Frontal cortex (tissue), 4 donors: ENCODE results near the gene PLEKHG4B. TPM values are rescaled to one million over a fixed set of nuclear protein-coding genes. Genes with fewer than 3 reads are reported as not detected.

Experiments
- DNase-seq, 2 donors: peaks; one replicate each; pipeline ENCODE4 v3.0.0; 2012; ENCODE audit warnings: low spot score in 2 of 2
- FAIRE-seq: peaks from 2 replicates; lab custom pipeline; 2012; peaks lifted over from hg19 to GRCh38; lab: Jason Lieb, UNC
- total RNA-seq: library from RNA; depleted of rRNA; stranded (reverse); fragments of >200 nt; gene quantifications from one replicate; pipeline ENCODE4 v1.2.3, GENCODE V29; 2014
- donor health status: control.
- donor health status: control.
- donor health status: control.

The PLEKHG4B gene
- total RNA-seq, 1 donor from 2014 or later = 3.7 TPM

DNA sequence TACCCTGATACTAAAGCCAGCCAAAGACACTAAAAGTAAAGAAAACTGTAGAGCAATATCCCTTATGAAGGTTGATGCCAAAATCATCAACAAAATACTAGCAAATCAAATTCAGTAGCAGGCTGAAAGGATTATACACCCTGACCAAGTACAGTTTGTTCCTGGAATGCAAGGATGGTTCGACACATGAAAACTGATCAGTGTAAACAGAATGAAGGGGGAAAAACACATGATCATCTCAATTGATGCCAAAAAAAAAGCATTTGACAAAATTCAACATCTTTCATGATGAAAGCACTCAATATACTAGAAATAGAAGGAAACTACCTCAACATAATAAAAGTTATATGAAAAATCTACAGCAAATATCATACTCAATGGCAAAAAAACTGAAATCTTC, 55.8 kb downstream of the PLEKHG4B start:
- FAIRE-seq (no peak), DNase-seq (no peak)

DNA sequence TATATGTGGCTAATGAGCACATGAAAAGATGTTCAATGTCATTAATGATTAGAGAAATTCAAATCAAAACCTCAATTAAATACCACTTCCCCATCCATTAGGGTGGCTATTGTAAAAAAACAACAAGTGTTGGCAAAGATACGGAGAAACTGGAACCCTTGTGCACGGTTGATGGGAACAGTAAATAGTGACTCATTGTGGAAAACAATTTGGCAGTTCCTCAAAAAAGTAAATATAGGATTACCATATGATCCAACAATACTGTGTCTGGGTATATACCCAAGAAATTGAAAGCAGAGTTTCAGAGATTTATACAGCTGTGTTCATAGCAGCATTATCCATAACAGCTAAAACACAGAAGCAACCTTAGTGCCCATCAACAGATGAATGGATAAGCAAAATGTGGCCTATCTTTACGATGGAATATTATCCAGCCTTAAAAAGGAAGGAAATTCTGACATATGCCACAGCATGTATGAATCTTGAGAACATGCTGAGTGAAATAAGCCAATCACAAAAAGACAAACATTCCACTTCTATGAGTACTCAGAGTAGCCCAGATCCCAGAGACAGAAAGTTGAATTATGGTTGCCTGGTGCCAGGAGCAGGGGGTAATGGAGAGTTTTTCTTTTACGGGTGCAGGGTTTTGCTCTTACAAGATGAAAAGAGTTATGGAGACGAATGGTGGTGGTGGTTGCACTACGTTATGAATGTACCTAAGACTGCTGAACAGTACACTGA, 57.9 kb downstream of the PLEKHG4B start:
- no peak for FAIRE-seq
- no peak for DNase-seq

DNA sequence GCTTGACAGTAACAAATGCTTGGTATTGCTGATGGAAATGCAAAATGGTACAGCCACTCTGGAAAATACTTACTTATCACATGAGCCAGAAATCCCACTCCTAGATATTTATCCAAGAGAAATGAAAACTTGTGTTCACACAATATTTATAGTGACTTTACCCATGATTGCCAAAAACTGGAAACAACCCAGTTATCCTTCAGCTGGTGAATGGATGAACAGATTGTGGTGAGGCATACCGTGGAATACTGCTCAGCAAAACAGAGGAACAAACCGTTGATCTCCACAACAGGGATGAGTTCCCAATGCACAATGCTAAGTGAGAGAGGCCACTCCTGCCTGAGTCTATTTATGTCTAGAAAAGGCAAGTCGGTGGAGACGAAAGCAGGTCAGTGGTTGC, 58.8 kb downstream of the PLEKHG4B start:
- FAIRE-seq (no peak), DNase-seq (no peak)

DNA sequence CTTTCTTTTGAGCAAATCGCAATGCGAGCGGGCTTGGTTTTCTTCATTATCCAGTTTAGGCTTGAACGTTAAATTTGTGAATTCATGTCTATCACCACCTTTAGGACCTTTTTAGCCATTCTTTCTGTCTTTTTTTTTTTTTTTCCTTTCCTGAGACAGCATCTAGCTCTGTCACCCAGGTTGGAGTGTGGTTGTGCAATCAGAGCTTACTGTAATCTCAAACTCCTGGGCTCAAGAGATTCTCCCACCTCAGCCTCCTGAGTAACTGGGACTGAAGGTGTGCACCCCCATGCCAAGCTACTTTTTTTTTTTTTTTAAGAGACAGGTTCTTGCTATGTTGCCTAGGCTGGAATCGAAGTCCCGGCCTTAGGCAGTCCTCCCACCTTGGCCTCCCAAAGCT, 60.1 kb downstream of the PLEKHG4B start:
- FAIRE-seq = no peak
- DNase-seq = no peak

DNA sequence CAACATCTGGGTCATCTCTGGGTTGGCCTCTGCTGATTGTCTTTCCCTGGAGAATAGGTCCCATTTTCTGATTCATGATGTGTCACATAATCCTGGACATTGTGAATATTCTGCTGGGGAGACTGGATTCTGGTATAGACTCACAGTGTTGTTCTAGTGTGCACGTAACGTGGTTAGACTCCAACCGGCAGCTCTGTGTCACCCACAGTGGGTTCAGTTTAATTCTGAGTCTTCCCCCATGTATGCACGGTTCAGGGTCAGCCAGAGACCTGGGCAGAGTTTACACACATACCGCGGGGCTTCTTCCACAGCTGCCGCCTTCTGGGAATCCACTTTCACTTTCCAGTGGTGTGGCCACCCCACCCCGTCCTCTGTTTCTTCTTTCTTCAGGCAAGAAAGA, 61.3 kb downstream of the PLEKHG4B start:
- FAIRE-seq (no peak), DNase-seq (no peak)

DNA sequence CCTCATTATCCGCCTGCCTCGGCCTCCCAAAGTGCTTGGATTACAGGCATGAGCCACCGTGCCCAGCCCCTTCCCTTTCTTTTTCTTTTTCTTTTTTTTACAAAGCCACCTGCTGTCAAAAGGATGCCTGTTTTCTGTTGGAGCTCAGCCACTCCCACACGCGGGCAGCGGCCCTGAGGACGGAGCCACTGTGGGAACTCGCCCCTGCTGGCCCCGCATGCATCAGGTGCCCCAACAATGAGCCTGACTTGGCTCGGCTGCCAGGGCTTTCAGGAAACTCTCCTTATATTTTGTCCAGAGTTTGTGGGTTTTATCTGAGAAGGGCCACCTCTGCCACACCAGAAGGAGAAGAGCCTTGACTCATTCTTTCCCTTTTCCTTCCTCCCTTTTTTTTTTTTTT, 62.3 kb downstream of the PLEKHG4B start:
- FAIRE-seq = no peak
- no peak for DNase-seq

DNA sequence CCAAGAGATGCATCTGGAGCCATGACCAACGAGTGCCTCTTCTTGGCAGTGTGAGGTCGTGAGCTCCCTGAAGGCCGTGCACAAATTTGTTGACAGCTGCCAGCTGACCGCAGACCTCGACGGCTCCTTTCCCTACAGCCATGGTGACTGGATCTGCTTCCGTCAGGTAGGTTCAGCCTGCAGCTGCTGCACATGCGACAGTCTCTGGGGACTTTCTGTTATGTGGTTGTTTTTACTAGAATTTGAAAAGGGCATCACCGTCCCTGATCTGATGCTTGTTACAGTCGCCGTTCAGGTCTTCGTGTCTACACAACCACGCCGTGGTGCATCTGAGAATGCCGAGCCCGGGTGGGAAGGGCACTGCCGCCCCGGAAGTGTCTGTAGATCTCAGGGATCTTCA, 62.9 kb downstream of the PLEKHG4B start:
- no peak for FAIRE-seq

DNA sequence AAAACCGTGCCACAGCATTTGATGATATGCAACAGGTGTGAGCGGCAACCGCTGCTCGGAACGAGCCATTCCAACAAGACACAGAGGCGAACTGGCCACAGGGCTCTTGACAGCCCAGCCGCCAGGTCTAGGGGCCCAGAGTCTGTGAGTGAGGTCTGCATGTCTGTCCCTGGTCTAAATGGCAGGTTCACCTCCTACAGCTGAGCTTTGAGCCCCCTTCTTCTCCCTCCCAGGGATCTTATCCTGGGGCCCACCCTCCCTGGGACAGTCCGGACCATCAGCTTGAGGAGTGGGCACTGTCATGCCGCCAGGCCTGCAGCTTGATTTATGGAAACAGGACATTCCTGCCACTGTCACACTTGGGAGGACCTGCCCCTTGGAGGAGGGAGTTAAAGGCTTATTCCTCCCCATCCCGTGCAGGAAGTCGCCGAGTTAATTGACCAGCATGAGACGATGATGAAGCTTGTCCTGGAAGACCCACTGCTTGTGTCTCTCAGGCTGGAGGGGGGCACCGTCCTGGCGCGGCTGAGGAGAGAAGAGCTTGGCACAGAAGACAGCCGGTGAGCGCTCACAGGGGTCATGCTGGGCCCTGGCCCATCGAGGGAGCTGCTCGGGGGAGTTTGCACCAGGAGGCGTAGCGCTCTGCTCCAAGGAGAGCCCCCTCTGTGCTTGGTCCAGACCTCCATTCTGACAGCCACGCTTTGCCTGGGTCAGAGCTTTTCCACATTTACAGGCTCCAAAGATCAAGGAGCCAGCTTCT, 63.9 kb downstream of the PLEKHG4B start:
- no peak for FAIRE-seq
- DNase-seq = no peak

More for the DNA sequence above, 62.9 kb downstream of the PLEKHG4B start:
- no peak for DNase-seq

DNA sequence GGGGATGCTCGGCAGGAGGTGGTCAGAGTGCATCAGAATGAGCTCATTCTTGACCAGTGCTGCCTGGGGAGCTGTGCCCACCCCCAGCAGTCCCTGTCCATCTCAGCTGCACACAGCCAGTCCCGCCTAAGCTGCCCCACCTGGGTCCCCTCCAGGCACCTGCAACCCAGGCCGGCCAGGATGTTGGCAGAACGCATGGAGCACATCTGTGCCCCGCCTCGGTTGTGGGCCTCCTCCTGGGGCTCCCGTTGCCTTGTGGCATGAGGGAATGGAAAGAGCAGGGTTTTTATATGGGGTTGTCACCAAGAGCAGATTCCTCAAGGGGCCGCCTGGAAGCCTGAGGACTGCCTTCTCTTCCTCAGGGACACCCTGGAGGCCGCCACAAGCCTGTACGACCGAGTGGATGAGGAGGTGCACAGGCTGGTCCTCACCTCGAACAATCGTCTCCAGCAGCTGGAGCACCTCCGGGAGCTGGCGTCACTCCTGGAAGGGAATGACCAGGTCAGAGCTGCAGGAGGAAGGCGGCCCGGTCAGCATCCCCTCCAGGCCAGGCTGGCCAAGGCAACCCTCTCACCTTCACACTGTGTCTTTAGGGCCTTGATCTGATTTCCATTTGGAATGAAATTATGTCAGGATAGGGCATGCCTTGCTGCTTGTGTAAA, 64.6 kb downstream of the PLEKHG4B start:
- DNase-seq = no peak
- FAIRE-seq = no peak

DNA sequence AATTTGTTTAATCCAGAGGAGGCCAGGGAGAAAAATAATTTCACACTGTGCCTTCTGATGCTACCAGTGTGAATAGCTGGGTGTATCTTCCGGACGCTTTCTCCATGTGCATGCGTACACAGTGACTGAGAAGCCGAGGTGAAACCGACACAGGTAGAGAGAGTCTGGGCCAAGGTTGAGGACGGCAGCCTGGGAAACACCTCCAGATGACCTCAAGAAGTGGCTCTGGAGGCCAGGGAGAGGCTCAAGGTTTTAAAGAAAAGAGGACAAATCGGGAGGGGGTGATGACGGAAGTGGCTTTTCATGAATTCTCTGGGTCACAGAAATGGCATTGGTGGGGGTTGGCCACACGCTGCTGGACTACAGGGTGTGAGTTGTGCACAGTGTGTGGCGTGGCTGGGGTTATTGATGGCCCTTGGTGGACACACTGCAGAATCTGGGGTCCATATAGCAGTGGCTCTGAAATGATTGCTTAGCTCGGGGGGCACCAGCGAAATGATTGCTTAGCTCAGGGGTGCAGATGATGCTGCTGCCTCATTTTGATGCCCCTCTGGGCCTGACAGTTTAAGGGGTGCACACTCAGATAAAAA, 65.3 kb downstream of the PLEKHG4B start:
- FAIRE-seq (no peak), DNase-seq (no peak)

DNA sequence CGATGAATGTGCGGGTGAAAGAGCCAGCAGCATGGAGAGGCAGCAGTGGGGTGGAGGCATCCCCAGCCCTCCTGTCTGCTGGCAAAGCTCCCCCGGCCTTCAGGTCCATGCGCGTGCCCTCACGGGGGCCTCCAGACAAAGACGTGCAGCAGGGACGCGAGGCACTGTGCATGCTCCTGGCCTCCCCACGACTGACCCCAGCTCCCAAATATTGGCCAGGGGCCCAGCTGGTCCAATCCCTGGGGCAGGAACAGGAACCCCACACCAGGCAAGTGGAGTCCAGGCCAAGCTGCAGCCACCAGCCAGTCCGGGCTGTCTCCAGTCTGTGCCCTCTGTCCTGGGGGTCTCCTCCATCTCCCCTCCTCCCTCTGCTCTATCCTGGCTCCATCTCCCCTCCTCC, 65.8 kb downstream of the PLEKHG4B start:
- no peak for FAIRE-seq
- no peak for DNase-seq

DNA sequence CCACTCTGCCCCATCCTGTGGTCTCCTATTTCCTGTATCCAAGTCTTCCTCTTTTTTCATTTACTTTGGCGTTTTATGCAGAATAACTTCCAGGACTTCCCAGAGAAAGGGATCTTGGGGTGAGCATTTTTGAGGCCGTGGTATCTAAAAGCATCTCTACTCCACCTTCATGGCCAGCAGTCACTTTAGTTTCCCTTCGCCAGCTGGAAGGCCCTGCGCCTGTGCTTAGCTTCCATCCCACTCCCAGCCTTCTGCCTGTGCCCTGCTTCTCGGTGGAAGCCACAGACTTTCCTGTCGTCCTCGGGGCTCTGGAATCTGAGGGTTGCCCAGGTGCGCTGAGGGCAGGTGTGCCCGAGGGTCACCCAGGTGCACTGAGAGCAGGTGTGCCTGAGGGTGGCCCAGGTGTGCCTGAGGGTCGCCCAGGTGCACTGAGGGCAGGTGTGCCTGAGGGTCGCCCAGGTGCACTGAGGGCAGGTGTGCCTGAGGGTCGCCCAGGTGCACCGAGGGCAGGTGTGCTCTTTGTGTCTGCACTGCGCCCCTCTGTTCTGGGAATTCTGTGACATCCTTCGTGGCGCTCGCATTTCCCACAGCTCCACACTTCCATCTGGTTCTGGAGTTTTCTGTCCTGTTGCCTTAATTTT, 67.0 kb downstream of the PLEKHG4B start:
- FAIRE-seq = no peak
- DNase-seq = no peak

DNA sequence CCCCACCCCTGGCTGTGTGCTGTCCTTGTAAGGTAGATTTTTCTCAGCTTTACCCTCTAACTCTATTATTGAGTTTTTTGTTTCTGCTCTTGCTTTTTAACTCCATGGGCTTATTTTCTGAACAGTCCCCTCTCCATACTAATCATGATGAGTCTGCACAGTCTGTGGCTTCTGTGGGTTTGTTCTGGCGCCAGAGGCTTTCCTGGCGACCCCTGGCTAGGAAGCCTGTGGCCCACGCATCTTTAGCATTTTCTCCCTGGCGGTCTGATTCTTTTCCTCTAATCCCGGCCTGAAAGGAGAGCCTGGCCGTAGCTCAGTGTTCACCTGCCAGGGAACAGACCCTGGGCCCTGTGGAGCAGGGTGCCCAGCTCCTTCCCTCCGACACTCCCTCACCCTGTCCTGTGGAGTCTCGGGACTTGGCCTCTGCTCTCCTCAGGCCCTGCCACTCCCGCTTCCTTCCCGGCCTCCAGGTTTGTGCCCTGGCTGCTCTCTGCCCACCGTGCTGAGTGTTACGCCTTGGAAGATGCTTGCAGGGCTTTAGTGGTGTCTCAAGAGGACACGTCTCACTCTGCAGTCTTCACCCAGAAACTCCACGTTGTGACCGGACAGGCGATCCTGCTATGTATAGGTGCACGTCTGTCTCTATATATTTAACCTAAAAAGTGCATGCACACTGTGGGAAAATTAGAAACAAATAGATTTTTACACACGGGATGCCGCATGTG, 67.6 kb downstream of the PLEKHG4B start:
- FAIRE-seq = no peak
- DNase-seq = no peak

DNA sequence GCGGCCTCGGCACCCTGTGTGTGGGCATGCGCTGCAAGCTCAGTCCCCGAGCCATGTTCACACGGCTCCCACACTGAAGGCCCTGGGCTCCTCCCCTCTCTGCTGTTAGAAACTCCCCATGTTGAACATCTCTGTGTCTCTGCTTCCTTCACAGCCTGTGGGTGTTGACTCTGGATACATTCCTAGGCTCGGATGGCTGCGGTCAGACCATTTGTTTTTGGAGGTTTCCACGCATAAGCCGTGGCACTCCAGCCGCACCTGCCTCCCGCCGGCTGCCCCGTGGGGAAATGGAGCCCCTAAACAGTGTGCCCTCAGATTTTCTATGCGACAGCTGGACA, 68.2 kb downstream of the PLEKHG4B start:
- no peak for FAIRE-seq
- DNase-seq = no peak

DNA sequence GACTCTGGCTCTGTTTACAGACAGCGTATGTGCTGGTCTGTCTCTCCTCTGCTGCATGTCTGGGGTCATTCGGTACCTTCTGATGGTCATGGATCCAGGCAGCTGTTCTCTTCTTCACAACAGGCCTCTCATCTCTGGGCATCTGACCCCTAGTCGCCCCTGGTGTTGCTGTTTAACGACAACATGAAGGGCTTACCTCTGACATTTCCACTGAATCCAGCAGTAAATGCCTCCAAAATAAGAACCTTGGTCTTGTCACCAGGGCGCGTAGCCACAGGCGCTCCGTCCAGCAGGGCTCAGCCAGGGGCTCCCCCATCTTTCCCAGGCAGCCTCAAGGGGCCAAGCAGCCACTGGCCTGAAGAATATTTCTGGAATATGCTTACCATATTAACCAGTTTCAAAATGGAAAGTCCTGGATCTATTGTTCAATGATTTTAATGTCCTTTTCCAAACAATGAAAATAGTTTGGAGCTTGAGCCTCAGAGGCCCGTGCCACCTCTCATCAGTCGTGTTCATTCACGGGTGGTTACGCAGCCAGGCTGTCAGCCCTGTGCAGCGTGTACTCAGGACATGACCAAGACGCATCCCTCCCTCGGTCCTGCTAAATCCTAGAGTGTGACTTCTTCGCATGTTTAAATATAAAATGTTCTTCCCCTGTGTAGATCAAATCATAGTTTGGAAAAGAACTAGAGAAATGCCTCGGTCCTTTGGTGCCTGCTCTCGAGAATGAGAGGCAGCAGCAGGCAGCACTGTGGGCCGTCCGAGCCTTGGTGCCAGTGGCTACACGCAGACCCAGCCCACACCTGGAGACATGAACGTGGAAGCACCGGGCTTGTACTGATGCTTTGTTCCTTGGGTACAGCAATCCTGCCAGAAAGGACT, 69.2 kb downstream of the PLEKHG4B start:
- DNase-seq (no peak), FAIRE-seq (no peak)

DNA sequence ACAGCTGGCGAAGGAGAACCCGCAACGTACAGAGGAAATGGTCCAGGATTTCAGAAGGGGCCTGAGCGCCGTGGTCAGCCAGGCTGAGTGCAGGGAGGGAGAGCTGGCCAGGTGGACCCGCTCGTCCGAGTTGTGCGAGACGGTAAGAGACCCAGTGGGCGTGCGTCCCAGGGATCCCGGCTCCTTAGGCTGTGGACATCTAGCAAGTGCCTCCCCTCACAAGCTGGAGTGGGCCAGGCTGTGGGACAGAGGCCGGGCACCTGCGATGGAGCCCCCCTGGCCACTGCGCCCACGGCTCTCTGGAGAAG, 69.8 kb downstream of the PLEKHG4B start:
- DNase-seq (no peak), FAIRE-seq (no peak)

DNA sequence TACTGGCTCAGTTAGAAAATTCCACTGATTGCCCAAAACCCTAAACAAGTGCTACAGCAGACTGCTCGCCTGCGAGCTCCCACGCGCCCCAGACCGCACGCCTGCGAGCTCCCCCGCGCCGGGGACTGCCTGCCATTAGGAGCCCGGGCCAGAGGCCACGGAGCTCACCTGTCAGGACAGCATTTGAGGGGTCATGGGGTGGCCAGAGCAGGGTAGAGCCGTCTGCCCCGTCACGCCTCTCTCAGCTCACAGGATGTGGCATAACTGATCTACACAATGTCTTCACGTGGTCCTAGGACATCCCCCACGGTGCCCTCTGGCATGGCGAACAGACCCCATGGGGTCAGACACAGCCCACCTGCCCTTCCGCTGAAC, 70.2 kb downstream of the PLEKHG4B start:
- DNase-seq = no peak

DNA sequence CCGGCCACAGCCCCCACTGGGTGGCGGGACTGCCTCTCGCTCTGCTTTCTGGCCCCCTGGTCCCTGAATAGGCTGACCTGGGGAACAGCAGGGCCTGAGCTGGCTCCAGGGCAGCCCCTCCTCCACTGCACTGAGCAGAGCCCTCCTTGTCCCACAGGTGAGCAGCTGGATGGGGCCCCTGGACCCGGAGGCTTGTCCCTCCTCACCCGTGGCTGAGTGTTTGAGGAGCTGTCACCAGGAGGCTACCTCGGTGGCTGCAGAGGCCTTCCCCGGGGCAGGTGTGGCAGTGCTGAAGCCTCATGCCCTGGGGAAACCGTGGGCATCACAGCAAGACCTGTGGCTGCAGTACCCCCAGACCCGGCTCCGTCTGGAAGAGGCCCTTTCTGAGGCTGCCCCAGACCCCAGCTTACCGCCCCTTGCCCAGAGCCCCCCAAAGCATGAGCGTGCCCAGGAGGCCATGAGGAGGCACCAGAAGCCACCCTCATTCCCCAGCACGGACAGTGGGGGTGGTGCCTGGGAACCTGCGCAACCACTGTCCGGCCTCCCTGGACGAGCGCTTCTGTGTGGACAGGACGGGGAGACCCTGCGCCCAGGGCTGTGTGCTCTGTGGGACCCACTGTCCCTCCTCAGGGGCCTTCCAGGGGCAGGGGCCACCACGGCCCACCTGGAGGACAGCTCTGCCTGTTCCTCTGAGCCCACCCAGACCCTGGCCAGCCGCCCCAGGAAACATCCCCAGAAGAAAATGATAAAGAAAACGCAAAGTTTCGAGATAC, 70.8 kb downstream of the PLEKHG4B start:
- DNase-seq (no peak), FAIRE-seq (no peak)

More for the DNA sequence above, 70.2 kb downstream of the PLEKHG4B start:
- no peak for FAIRE-seq
